DMS53 treated with DMSO at 0.1 percent for 48 hours (cell line): ENCODE results near the gene SNAPIN.
A peak's percentile ranks its signal among the peaks of the same experiment; 100 is the strongest.
"Not testable (repeated sequence)": the region's sequence is repeated elsewhere in the genome, so short reads cannot be mapped to it uniquely, and the experiment has no call there.

Experiments used
- DNase-seq: peaks from one replicate; lab custom pipeline; 2025; ENCODE audit not compliant: unreplicated experiment; lab: John Stamatoyannopoulos, UW

SNAPIN gene

GRCh38 chr1:153646672-153647345, 11.7 kb upstream of the SNAPIN start:
- no peak for DNase-seq

- DNase-seq: no peak
These were observed 11.2 kb upstream of the SNAPIN start for GRCh38 chr1:153647346-153647714.

GRCh38 chr1:153648000-153648643, 10.4 kb upstream of the SNAPIN start:
- no peak for DNase-seq

GRCh38 chr1:153649137-153649862, 9.2 kb upstream of the SNAPIN start:
- peak; percentile 34 for DNase-seq

GRCh38 chr1:153649863-153650235, 8.7 kb upstream of the SNAPIN start:
- peak; percentile 56 for DNase-seq

GRCh38 chr1:153651771-153652170, 6.7 kb upstream of the SNAPIN start:
- DNase-seq: no peak

- no peak for DNase-seq
These were observed 5.5 kb upstream of the SNAPIN start for GRCh38 chr1:153652805-153653500.

GRCh38 chr1:153655333-153655732, 3.2 kb upstream of the SNAPIN start:
- DNase-seq: peak; percentile 94

GRCh38 chr1:153659175-153659534, 652 bp downstream of the SNAPIN start:
- no peak for DNase-seq

- DNase-seq: no peak
These were observed 1.2 kb downstream of the SNAPIN start for GRCh38 chr1:153659656-153660055.

- no peak for DNase-seq
These were observed 2.7 kb downstream of the SNAPIN start for GRCh38 chr1:153661111-153661708.

- DNase-seq: no peak
These were observed 3.8 kb downstream of the SNAPIN start for GRCh38 chr1:153662269-153662668.

- no peak for DNase-seq
These were observed 4.7 kb downstream of the SNAPIN start for GRCh38 chr1:153663211-153663610.

- DNase-seq: no peak
These were observed 8.9 kb downstream of the SNAPIN start for GRCh38 chr1:153667439-153667838.

GRCh38 chr1:153668672-153669071, 10.2 kb downstream of the SNAPIN start:
- DNase-seq: not testable (repeated sequence)

- no peak for DNase-seq
These were observed 11.1 kb downstream of the SNAPIN start for GRCh38 chr1:153669606-153670005.

- DNase-seq: no peak
These were observed 11.9 kb downstream of the SNAPIN start for GRCh38 chr1:153670257-153670858.

GRCh38 chr1:153670859-153671627, 12.5 kb downstream of the SNAPIN start, which contains the start of gene ILF2:
TSS of gene ILF2 (minus strand) at chr1:153670993. CDS start at chr1:153670922, 71 bp downstream.
- peak; percentile 98 for DNase-seq

GRCh38 chr1:153671628-153672353, 13.3 kb downstream of the SNAPIN start:
- not testable (repeated sequence) for DNase-seq
